Measurements from ENCODE around the gene BUD13. TPM values are rescaled to one million over a fixed set of nuclear protein-coding genes. Genes with fewer than 3 reads are reported as not detected.

BUD13 gene, protein sequence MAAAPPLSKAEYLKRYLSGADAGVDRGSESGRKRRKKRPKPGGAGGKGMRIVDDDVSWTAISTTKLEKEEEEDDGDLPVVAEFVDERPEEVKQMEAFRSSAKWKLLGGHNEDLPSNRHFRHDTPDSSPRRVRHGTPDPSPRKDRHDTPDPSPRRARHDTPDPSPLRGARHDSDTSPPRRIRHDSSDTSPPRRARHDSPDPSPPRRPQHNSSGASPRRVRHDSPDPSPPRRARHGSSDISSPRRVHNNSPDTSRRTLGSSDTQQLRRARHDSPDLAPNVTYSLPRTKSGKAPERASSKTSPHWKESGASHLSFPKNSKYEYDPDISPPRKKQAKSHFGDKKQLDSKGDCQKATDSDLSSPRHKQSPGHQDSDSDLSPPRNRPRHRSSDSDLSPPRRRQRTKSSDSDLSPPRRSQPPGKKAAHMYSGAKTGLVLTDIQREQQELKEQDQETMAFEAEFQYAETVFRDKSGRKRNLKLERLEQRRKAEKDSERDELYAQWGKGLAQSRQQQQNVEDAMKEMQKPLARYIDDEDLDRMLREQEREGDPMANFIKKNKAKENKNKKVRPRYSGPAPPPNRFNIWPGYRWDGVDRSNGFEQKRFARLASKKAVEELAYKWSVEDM
- 11.7 and 13.6 TPM in 2 replicates for polyA plus RNA-seq (2011; rRNA removed)
- polyA minus RNA-seq (2011; rRNA and poly(A)+ RNA removed) = 10.8 and 14.3 TPM in 2 replicates

- Histone ChIP-seq H3K27me3 (ENCODE audit: control insufficient read depth, insufficient read depth, low read length) (no peaks in the 10 kb centered on the region), H3K36me3 (ENCODE audit: control insufficient read depth, insufficient read depth, low read length) (peaks cover 1% of the 10 kb centered on the region; the same call in 1 of the 2 replicates), H3K4me3 (ENCODE audit: low read depth, low read length) (peak within 1 kb of the TSS; percentile 94)
- DNase-seq (ENCODE audit: low read depth) = no peak
- CTCF ChIA-PET = interaction anchor here (0.6 to 1.7 kb wide), 3 partner anchors 30 to 333 kb away, joined by 3 to 6 read pairs (median 4); no protein-coding TSS in a partner anchor
- TF ChIP-seq CTCF (IDR thresholded peaks at IDR 0.05; ENCODE audit: insufficient read depth, low read depth, low read length) = no peak
- POLR2A ChIA-PET = no interaction called here
Observed at GRCh38 chr11:116772443-116773202, at the start of gene BUD13. Gene BUD13, minus strand, starts transcription at chr11:116772987. Its CDS starts 23 bp downstream, at chr11:116772964.

- H3K4me3 ChIP-seq (ENCODE audit: low read depth, low read length) = no peak overlapping the region
- no peaks in the 10 kb centered on the region for H3K36me3 ChIP-seq (ENCODE audit: control insufficient read depth, insufficient read depth, low read length)
- TF ChIP-seq CTCF (IDR thresholded peaks at IDR 0.05; ENCODE audit: insufficient read depth, low read depth, low read length) = no peak
- DNase-seq (ENCODE audit: low read depth) = no peak
- ChIA-PET POLR2A (no interaction called here), CTCF (interaction anchor here (0.6 to 1.5 kb wide), 3 partner anchors 14 to 284 kb away, joined by 3 to 5 read pairs (median 4); no protein-coding TSS in a partner anchor)
- no peaks in the 10 kb centered on the region; the same call in 1 of the 2 replicates for H3K27me3 ChIP-seq (ENCODE audit: control insufficient read depth, insufficient read depth, low read length)
Observed at GRCh38 chr11:116822575-116822974, 49.8 kb upstream of the BUD13 start.

DNA sequence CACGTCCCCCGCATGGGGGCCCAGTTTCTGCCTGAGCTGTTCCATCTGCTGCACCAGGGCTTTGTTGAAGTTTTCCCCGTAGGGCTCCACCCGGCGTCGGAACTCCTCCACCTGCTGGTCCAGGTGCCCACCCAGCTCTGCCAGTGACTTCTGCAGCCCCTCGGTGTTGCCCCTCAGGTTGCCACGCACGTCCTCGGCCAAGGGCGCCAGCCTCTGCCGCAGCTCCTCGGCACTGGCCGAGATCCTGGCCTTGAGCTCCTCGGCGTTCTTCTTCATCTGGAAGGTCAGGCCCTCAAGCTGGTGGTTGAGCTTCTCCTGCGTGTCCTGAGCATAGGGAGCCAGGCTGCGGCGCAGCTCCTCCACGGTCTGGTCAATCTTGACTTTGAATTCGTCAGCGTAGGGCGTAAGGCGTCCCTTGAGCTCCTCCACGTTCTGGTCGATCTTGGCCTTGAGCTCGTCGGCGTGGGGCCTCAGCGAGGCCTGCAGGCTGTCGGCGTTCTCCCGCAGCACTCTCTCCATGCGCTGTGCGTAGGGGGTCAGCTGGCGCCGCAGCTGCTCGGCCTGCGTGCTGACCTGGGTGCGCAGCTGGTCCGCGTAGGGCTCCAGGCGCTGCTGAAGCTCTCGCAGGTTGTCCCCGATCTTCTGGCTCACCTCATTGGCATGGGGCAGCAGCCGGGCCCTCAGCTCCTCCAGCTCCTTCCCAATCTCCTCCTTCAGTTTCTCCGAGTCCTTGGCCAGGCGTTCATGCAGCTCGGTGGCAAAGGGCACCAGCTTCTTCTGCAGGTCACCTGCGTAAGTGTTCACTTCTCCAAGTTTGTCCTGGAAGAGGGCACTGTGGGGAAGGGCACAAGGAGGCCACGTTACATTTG lies 48.5 kb upstream of the BUD13 start:
- Histone ChIP-seq H3K4me3 (ENCODE audit: low read depth, low read length) (no peak overlapping the region), H3K36me3 (ENCODE audit: control insufficient read depth, insufficient read depth, low read length) (no peaks in the 10 kb centered on the region), H3K27me3 (ENCODE audit: control insufficient read depth, insufficient read depth, low read length) (no peaks in the 10 kb centered on the region)
- CTCF ChIA-PET = interaction anchor here (1.1 to 1.5 kb wide), 2 partner anchors 15 to 89 kb away, joined by 4 to 5 read pairs; no protein-coding TSS in a partner anchor
- POLR2A ChIA-PET = no interaction called here
- DNase-seq (ENCODE audit: low read depth) = no peak
- TF ChIP-seq CTCF (IDR thresholded peaks at IDR 0.05; ENCODE audit: insufficient read depth, low read depth, low read length) = no peak

DNA sequence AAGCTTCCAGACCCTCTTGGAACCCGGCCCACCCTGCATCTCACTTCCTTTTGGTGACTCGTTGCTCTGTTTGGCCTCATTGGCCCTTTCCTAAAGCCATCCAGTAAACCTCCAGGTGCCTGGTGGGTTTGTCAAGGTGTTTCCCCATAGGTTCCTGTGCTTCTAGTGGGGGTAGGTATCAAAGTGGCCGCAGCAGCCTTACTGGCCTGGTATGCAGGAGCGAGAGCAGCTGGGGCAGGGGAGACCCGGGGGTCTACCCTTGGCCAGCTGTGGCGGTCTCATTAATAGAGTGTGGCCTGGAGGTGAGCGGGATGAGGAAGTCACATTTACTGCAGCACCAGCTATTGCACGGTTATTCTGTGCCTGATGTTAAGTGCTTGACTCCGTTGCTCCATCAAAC lies 46.3 kb upstream of the BUD13 start:
- Histone ChIP-seq H3K27me3 (ENCODE audit: control insufficient read depth, insufficient read depth, low read length) (no peaks in the 10 kb centered on the region), H3K4me3 (ENCODE audit: low read depth, low read length) (no peak overlapping the region), H3K36me3 (ENCODE audit: control insufficient read depth, insufficient read depth, low read length) (no peaks in the 10 kb centered on the region)
- TF ChIP-seq CTCF (IDR thresholded peaks at IDR 0.05; ENCODE audit: insufficient read depth, low read depth, low read length) = no peak
- POLR2A ChIA-PET = no interaction called here
- DNase-seq (ENCODE audit: low read depth) = no peak
- CTCF ChIA-PET = interaction anchor here (1.3 kb wide), 1 partner anchor 28 kb away, joined by 3 read pairs; the partner anchor contains the start of gene APOA5
